HEK293 (cell line): Measurements from ENCODE around the gene SLC41A1.

Experiments used
- ELK4 ChIP-seq: IDR thresholded peaks from 2 replicates; pipeline ENCODE4 v1.6.1; 2011; ENCODE audit warnings: mild to moderate bottlenecking, low read depth, low read length, borderline replicate concordance
- KLF10 ChIP-seq: fragments of 450-650 bp; IDR thresholded peaks from 2 replicates; pipeline ENCODE4 v1.5.1; 2018; ENCODE audit warnings: missing biosample characterization, mild to moderate bottlenecking, missing genetic modification characterization
- KLF9 ChIP-seq: fragments of 450-650 bp; formaldehyde crosslinking; IDR thresholded peaks from 2 replicates; pipeline ENCODE4 v1.5.1; 2016; ENCODE audit warnings: missing biosample characterization, missing genetic modification characterization, low read depth
- MZF1 ChIP-seq: fragments of 450-650 bp; formaldehyde crosslinking; IDR thresholded peaks from 2 replicates; pipeline ENCODE4 v1.5.1; 2017; ENCODE audit warnings: missing biosample characterization, missing genetic modification characterization, borderline replicate concordance
- OSR2 ChIP-seq: fragments of 450-650 bp; formaldehyde crosslinking; IDR thresholded peaks from 2 replicates; pipeline ENCODE4 v1.5.1; 2016; ENCODE audit warnings: missing biosample characterization, missing genetic modification characterization
- PATZ1 ChIP-seq: fragments of 450-650 bp; formaldehyde crosslinking; IDR thresholded peaks from 2 replicates; pipeline ENCODE4 v1.5.1; 2016; ENCODE audit warnings: missing biosample characterization, missing genetic modification characterization
- SP7 ChIP-seq: fragments of 450-650 bp; formaldehyde crosslinking; IDR thresholded peaks from 2 replicates; pipeline ENCODE4 v1.5.1; 2016; ENCODE audit warnings: missing biosample characterization, missing genetic modification characterization
- TRIM28 ChIP-seq: IDR thresholded peaks from 2 replicates; pipeline ENCODE4 v1.6.1; 2011; ENCODE audit warnings: low read length, control low read depth, borderline replicate concordance
- ZNF114 ChIP-seq: fragments of 450-650 bp; formaldehyde crosslinking; IDR thresholded peaks from 2 replicates; pipeline ENCODE4 v1.5.0; 2017; ENCODE audit warnings: missing biosample characterization, missing genetic modification characterization
- ZNF132 ChIP-seq: fragments of 450-650 bp; formaldehyde crosslinking; IDR thresholded peaks from 2 replicates; pipeline ENCODE4 v1.5.1; 2017; ENCODE audit warnings: missing biosample characterization, missing genetic modification characterization, borderline replicate concordance
- ZNF155 ChIP-seq: fragments of 450-650 bp; formaldehyde crosslinking; IDR thresholded peaks from 2 replicates; pipeline ENCODE4 v1.5.1; 2016; ENCODE audit warnings: missing biosample characterization, missing genetic modification characterization
- ZNF2 ChIP-seq: fragments of 450-650 bp; formaldehyde crosslinking; IDR thresholded peaks from 2 replicates; pipeline ENCODE4 v1.5.1; 2016; ENCODE audit warnings: missing biosample characterization, missing genetic modification characterization
- ZNF302 ChIP-seq: fragments of 450-650 bp; formaldehyde crosslinking; IDR thresholded peaks from 2 replicates; pipeline ENCODE4 v1.5.1; 2016; ENCODE audit warnings: missing biosample characterization, missing genetic modification characterization, low read depth
- ZNF311 ChIP-seq: fragments of 450-650 bp; formaldehyde crosslinking; IDR thresholded peaks from 2 replicates; pipeline ENCODE4 v1.5.1; 2017; ENCODE audit warnings: missing biosample characterization, missing genetic modification characterization, borderline replicate concordance
- ZNF341 ChIP-seq: fragments of 450-650 bp; formaldehyde crosslinking; IDR thresholded peaks from 2 replicates; pipeline ENCODE4; 2016; ENCODE audit warnings: low read depth, missing biosample characterization, missing genetic modification characterization
- ZNF366 ChIP-seq: fragments of 450-650 bp; formaldehyde crosslinking; conservative IDR thresholded peaks from 2 replicates; pipeline ENCODE4 v1.5.1; 2016; ENCODE audit warnings: missing biosample characterization, missing genetic modification characterization
- ZNF404 ChIP-seq: fragments of 450-650 bp; formaldehyde crosslinking; IDR thresholded peaks from 2 replicates; pipeline ENCODE4 v1.5.1; 2017; ENCODE audit warnings: missing biosample characterization, missing genetic modification characterization
- ZNF549 ChIP-seq: fragments of 450-650 bp; IDR thresholded peaks from 2 replicates; pipeline ENCODE4 v1.5.1; 2018; ENCODE audit warnings: missing biosample characterization, missing genetic modification characterization, mild to moderate bottlenecking, inconsistent platforms, moderate library complexity
- ZNF555 ChIP-seq: fragments of 450-650 bp; formaldehyde crosslinking; conservative IDR thresholded peaks from 2 replicates; pipeline ENCODE4 v1.5.1; 2017; ENCODE audit warnings: missing biosample characterization, mild to moderate bottlenecking, missing genetic modification characterization, inconsistent platforms
- ZNF560 ChIP-seq: fragments of 450-650 bp; formaldehyde crosslinking; IDR thresholded peaks from 2 replicates; pipeline ENCODE4 v1.5.1; 2017; ENCODE audit warnings: missing biosample characterization, missing genetic modification characterization, borderline replicate concordance
- ZNF624 ChIP-seq: fragments of 450-650 bp; formaldehyde crosslinking; IDR thresholded peaks from 2 replicates; pipeline ENCODE4 v1.5.1; 2017; ENCODE audit warnings: missing biosample characterization, missing genetic modification characterization
- ZNF692 ChIP-seq: fragments of 450-650 bp; formaldehyde crosslinking; IDR thresholded peaks from 2 replicates; pipeline ENCODE4 v1.5.1; 2016; ENCODE audit warnings: missing biosample characterization, missing genetic modification characterization
- ZSCAN23 ChIP-seq: fragments of 450-650 bp; formaldehyde crosslinking; IDR thresholded peaks from 2 replicates; pipeline ENCODE4 v1.5.1; 2016; ENCODE audit warnings: missing biosample characterization, missing genetic modification characterization
- TF ChIP-seq, protein P1 (sequence below): fragments of 450-650 bp; formaldehyde crosslinking; IDR thresholded peaks from 2 replicates; pipeline ENCODE4 v1.5.1; 2016; ENCODE audit warnings: missing biosample characterization, missing genetic modification characterization
- TF ChIP-seq, protein P2 (sequence below): fragments of 450-650 bp; formaldehyde crosslinking; IDR thresholded peaks from 2 replicates; pipeline ENCODE4 v1.5.1; 2017; ENCODE audit warnings: missing biosample characterization, missing genetic modification characterization
- TF ChIP-seq, protein P3 (sequence below): fragments of 450-650 bp; formaldehyde crosslinking; IDR thresholded peaks from 2 replicates; pipeline ENCODE4 v1.5.1; 2017; ENCODE audit warnings: missing biosample characterization, missing genetic modification characterization
- TF ChIP-seq, protein P4 (sequence below): fragments of 450-650 bp; formaldehyde crosslinking; IDR thresholded peaks from 2 replicates; pipeline ENCODE4 v1.5.1; 2017; ENCODE audit warnings: missing biosample characterization, missing genetic modification characterization

SLC41A1 gene

DNA sequence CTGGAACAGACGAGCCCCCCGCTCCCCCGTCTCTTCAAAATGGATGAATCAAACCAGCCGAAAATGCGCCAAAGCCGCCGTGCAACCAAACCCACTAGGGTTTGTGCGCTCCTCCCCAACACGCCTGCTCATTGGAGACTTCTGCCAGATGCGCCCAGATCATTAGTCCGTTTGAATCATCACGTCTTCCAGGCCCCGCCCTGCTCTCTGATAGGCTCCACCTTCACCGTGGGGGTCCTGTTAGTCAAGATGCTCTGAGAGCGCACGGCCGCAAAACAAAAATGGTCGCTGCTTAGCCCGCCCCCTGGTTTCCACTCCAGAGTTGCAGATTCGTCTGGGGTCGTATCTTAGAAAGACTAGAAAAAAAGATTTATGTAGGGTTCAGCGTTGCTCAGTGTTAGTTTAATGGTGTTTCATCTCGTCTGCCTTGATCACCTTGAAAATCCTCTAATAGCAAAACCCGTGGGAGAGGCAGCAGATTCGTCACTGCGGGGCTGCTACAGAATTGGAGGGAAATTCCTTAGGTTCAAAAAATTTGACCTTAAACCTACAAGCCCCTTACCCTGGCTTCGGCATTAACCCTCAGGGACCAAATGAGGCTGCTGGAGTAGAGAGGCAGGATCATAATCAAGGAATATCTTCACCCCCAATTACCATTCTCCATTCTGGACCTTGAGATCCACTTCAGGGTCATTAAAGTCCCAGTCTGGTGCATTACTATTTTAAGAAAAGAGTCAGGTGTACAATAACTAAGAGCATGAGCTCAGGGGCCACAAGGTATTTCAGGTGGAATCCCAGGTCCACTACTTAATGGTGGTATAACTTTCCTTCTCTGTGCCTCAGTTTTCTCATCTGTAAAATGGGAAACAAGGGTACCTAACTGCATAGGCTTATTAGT, 62.6 kb downstream of the SLC41A1 start, which contains the start of gene NUCKS1 (continued):
- TF ChIP-seq ZNF692, result peak; percentile 89
- TF ChIP-seq ZNF132 (tag by site-specific recombination), result no peak
- TF ChIP-seq SP7 (tag by site-specific recombination), result peak; percentile 90
- TF ChIP-seq TRIM28, result no peak; the same call in 1 of the 2 replicates
- TF ChIP-seq ZNF2 (tag by site-specific recombination), result peak; percentile 80; the same call in 1 of the 2 replicates
- TF ChIP-seq, protein P1, sequence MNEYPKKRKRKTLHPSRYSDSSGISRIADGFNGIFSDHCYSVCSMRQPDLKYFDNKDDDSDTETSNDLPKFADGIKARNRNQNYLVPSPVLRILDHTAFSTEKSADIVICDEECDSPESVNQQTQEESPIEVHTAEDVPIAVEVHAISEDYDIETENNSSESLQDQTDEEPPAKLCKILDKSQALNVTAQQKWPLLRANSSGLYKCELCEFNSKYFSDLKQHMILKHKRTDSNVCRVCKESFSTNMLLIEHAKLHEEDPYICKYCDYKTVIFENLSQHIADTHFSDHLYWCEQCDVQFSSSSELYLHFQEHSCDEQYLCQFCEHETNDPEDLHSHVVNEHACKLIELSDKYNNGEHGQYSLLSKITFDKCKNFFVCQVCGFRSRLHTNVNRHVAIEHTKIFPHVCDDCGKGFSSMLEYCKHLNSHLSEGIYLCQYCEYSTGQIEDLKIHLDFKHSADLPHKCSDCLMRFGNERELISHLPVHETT (tag by site-specific recombination), result peak; percentile 97
- peak; percentile 85; the same call in 1 of the 2 replicates for TF ChIP-seq ZNF624 (tag by site-specific recombination)
- no peak for TF ChIP-seq ELK4
- TF ChIP-seq MZF1 (tag by site-specific recombination), result 0 out of 2 replicates have a peak, but pooled peaks have one; percentile 31
- TF ChIP-seq ZNF341 (tag by site-specific recombination), result no peak; the same call in 1 of the 2 replicates
- TF ChIP-seq, protein P2, sequence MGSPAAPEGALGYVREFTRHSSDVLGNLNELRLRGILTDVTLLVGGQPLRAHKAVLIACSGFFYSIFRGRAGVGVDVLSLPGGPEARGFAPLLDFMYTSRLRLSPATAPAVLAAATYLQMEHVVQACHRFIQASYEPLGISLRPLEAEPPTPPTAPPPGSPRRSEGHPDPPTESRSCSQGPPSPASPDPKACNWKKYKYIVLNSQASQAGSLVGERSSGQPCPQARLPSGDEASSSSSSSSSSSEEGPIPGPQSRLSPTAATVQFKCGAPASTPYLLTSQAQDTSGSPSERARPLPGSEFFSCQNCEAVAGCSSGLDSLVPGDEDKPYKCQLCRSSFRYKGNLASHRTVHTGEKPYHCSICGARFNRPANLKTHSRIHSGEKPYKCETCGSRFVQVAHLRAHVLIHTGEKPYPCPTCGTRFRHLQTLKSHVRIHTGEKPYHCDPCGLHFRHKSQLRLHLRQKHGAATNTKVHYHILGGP (tag by site-specific recombination), result no peak; the same call in 1 of the 2 replicates
- TF ChIP-seq ZNF549 (tag by site-specific recombination), result no peak
- TF ChIP-seq ZNF302, result no peak
- no peak for TF ChIP-seq ZNF155 (tag by site-specific recombination)
- no peak for TF ChIP-seq ZNF560 (tag by site-specific recombination)
- no peak for TF ChIP-seq ZNF404 (tag by site-specific recombination)
- TF ChIP-seq ZSCAN23 (tag by site-specific recombination), result peak; percentile 74; the same call in 1 of the 2 replicates
- peak; percentile 87 for TF ChIP-seq KLF10
- TF ChIP-seq, protein P3, sequence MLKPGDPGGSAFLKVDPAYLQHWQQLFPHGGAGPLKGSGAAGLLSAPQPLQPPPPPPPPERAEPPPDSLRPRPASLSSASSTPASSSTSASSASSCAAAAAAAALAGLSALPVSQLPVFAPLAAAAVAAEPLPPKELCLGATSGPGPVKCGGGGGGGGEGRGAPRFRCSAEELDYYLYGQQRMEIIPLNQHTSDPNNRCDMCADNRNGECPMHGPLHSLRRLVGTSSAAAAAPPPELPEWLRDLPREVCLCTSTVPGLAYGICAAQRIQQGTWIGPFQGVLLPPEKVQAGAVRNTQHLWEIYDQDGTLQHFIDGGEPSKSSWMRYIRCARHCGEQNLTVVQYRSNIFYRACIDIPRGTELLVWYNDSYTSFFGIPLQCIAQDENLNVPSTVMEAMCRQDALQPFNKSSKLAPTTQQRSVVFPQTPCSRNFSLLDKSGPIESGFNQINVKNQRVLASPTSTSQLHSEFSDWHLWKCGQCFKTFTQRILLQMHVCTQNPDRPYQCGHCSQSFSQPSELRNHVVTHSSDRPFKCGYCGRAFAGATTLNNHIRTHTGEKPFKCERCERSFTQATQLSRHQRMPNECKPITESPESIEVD (tag by site-specific recombination), result no peak
- peak; percentile 90 for TF ChIP-seq PATZ1 (tag by site-specific recombination)
- TF ChIP-seq OSR2 (tag by site-specific recombination), result no peak
- TF ChIP-seq ZNF555 (tag by site-specific recombination), result no peak
- no peak for TF ChIP-seq ZNF366 (tag by site-specific recombination)
- TF ChIP-seq, protein P4, sequence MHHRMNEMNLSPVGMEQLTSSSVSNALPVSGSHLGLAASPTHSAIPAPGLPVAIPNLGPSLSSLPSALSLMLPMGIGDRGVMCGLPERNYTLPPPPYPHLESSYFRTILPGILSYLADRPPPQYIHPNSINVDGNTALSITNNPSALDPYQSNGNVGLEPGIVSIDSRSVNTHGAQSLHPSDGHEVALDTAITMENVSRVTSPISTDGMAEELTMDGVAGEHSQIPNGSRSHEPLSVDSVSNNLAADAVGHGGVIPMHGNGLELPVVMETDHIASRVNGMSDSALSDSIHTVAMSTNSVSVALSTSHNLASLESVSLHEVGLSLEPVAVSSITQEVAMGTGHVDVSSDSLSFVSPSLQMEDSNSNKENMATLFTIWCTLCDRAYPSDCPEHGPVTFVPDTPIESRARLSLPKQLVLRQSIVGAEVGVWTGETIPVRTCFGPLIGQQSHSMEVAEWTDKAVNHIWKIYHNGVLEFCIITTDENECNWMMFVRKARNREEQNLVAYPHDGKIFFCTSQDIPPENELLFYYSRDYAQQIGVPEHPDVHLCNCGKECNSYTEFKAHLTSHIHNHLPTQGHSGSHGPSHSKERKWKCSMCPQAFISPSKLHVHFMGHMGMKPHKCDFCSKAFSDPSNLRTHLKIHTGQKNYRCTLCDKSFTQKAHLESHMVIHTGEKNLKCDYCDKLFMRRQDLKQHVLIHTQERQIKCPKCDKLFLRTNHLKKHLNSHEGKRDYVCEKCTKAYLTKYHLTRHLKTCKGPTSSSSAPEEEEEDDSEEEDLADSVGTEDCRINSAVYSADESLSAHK (tag by site-specific recombination), result no peak
- TF ChIP-seq ZNF311 (tag by site-specific recombination), result no peak
- peak; percentile 88 for TF ChIP-seq KLF9 (tag by site-specific recombination)
- TF ChIP-seq ZNF114 (tag by site-specific recombination), result no peak
